ENCODE results near the gene TBX15.

- no peak for TF ChIP-seq POLR2AphosphoS5 (IDR thresholded peaks at IDR 0.05; ENCODE audit: low read depth, low read length)
- TF ChIP-seq TAF1 (IDR thresholded peaks at IDR 0.05; ENCODE audit: low read depth, low read length): no peak
- no peak for TF ChIP-seq POU2F2 (IDR thresholded peaks at IDR 0.05; ENCODE audit: low read depth, low read length)
These were observed 14.0 kb upstream of the TBX15 start for GRCh38 chr1:119002028-119002686.

Measured in GM12891 (cell line).